Brain microvascular endothelial cell (primary cell): ENCODE results near the gene SSNA1.

Experiments
- DNase-seq: peaks from one replicate; pipeline ENCODE4 v3.0.0-alpha.2; 2020
- H3K27ac ChIP-seq: fragments of 250-450 bp; sonication (Bioruptor Pico); 2 replicates; pipeline ENCODE4 v1.5.1; 2020; ENCODE audit warnings: mild to moderate bottlenecking, moderate library complexity
- H3K27me3 ChIP-seq: fragments of 250-450 bp; sonication (Bioruptor Pico); replicated peaks from 2 replicates; pipeline ENCODE4 v1.5.1; 2020; ENCODE audit warnings: mild to moderate bottlenecking
- H3K36me3 ChIP-seq: fragments of 250-450 bp; sonication (Bioruptor Pico); replicated peaks from 2 replicates; pipeline ENCODE4 v1.5.1; 2020; ENCODE audit warnings: mild to moderate bottlenecking
- H3K4me3 ChIP-seq: 2 replicates; pipeline ENCODE4 v1.5.1; 2011; ENCODE audit warnings: low read depth, mild to moderate bottlenecking, control low read depth, low read length, moderate library complexity
- in situ Hi-C: cut with HindIII; loops from 2 replicates; pipeline ENCODE4 v1.10.0; 2017; ENCODE audit warnings: low sequenced_read_pairs, low pct_ligation_motif_present
- TF ChIP-seq, protein P1 (sequence below): IDR thresholded peaks from 2 replicates; pipeline ENCODE4 v1.5.1; 2011; ENCODE audit warnings: low read depth, mild to moderate bottlenecking, moderate library complexity, low read length, control low read depth, inconsistent platforms; ENCODE audit errors: missing control alignments

SSNA1 gene, protein sequence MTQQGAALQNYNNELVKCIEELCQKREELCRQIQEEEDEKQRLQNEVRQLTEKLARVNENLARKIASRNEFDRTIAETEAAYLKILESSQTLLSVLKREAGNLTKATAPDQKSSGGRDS

DNA sequence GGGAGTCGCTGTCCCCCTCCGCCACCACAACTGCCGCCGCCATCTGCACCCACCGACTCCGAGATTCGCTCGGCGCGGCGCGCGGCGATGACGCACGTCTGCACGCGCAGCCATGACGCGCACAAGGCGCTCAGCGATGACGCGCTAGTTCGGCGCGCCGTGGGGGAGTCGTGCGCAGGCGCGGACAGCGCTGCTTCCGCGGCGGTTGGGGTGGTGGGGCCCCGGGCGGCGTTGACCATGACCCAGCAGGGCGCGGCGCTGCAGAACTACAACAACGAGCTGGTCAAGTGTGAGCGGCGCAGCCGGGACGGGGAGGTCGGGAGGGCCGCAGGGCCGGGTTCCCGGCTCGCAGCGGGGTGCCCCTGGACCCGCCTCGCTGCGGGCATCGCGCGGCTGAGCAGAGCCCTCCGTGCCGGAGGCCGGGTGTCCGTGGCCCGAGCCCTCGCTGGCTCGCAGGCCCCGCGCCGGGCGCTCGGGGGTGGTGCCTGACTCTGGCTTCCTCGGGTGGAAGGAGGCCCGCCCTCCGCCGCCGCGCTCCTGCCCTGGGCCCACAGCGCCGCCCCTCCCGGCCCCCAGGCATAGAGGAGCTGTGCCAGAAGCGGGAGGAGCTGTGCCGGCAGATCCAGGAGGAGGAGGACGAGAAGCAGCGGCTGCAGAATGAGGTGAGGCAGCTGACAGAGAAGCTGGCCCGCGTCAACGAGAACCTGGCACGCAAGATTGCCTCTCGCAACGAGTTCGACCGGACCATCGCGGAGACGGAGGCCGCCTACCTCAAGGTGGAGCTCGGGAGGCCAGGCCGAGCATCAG lies at the start of gene SSNA1, which contains the start of gene ANAPC2:
Gene SSNA1 (plus strand): TSS at position 187 of the 807 bp plus-strand sequence. CDS start 51 bp downstream, at position 238.
Gene ANAPC2 (minus strand): TSS at position 71 of the 807 bp plus-strand sequence. CDS start 28 bp downstream, at position 43.
- H3K36me3 ChIP-seq = peaks cover 16% of the 10 kb centered on the region
- H3K27me3 ChIP-seq = no peaks in the 10 kb centered on the region
- peak within 1 kb of the TSS; percentile 98 for H3K27ac ChIP-seq
- H3K4me3 ChIP-seq = peak within 1 kb of the TSS; percentile 86
- DNase-seq = peak; percentile 77
- in situ Hi-C loops = no loop called here
- TF ChIP-seq, protein P1, sequence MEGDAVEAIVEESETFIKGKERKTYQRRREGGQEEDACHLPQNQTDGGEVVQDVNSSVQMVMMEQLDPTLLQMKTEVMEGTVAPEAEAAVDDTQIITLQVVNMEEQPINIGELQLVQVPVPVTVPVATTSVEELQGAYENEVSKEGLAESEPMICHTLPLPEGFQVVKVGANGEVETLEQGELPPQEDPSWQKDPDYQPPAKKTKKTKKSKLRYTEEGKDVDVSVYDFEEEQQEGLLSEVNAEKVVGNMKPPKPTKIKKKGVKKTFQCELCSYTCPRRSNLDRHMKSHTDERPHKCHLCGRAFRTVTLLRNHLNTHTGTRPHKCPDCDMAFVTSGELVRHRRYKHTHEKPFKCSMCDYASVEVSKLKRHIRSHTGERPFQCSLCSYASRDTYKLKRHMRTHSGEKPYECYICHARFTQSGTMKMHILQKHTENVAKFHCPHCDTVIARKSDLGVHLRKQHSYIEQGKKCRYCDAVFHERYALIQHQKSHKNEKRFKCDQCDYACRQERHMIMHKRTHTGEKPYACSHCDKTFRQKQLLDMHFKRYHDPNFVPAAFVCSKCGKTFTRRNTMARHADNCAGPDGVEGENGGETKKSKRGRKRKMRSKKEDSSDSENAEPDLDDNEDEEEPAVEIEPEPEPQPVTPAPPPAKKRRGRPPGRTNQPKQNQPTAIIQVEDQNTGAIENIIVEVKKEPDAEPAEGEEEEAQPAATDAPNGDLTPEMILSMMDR = peak; percentile 71

DNA sequence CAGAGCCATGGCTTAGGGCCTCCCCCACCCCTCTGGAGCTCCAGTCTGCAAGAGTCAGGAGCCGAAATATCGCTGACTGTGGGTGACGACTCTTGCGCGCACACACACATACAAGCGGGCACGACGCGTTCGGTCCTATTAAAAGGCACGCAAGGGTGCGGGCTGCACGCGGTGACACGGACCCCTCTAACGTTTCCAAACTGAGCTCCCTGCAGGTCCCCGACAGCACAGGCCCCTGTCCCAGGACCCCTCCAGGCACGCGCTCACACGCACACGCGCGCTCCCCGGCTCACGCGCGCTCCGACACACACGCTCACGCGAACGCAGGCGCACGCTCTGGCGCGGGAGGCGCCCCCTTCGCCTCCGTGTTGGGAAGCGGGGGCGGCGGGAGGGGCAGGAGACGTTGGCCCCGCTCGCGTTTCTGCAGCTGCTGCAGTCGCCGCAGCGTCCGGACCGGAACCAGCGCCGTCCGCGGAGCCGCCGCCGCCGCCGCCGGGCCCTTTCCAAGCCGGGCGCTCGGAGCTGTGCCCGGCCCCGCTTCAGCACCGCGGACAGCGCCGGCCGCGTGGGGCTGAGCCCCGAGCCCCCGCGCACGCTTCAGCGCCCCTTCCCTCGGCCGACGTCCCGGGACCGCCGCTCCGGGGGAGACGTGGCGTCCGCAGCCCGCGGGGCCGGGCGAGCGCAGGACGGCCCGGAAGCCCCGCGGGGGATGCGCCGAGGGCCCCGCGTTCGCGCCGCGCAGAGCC lies 49.6 kb upstream of the SSNA1 start, which contains the start of gene GRIN1:
Gene GRIN1 (plus strand): TSS at position 433 of the 746 bp plus-strand sequence. CDS start 333 bp downstream, outside the sequence.
- no peaks in the 10 kb centered on the region for H3K36me3 ChIP-seq
- DNase-seq = no peak
- in situ Hi-C loops = no loop called here
- TF ChIP-seq, protein P1 = no peak
- peaks cover 50% of the 10 kb centered on the region for H3K27me3 ChIP-seq
- H3K27ac ChIP-seq = no peak within 1 kb of the TSS
- H3K4me3 ChIP-seq = no peak within 1 kb of the TSS

DNA sequence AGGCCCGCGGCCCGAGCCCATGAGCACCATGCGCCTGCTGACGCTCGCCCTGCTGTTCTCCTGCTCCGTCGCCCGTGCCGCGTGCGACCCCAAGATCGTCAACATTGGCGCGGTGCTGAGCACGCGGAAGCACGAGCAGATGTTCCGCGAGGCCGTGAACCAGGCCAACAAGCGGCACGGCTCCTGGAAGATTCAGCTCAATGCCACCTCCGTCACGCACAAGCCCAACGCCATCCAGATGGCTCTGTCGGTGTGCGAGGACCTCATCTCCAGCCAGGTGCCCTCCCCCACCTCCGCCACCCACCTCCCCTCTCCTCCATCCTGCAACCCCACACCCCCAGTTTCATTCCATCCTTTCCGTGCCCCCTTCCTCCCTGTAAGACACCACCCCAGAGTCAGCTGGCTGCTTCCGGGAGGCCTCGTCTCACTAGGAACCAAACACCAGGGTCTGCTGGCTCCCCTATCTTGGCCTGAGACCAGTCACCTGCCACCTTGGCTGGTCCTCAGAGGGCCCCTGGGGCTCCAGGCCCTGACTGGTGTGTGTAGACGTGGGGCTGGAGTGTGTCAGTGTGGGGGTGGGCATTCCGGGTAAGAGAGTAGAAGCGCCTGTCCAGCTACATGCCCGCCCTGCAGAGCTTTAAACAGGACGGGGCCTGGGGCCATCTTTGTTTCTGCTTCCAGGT lies 48.9 kb upstream of the SSNA1 start:
- H3K4me3 ChIP-seq = no peak overlapping the region
- peaks cover 50% of the 10 kb centered on the region for H3K27me3 ChIP-seq
- in situ Hi-C loops = no loop called here
- TF ChIP-seq, protein P1 = no peak
- DNase-seq = no peak
- H3K27ac ChIP-seq = no peak overlapping the region
- no peaks in the 10 kb centered on the region for H3K36me3 ChIP-seq

DNA sequence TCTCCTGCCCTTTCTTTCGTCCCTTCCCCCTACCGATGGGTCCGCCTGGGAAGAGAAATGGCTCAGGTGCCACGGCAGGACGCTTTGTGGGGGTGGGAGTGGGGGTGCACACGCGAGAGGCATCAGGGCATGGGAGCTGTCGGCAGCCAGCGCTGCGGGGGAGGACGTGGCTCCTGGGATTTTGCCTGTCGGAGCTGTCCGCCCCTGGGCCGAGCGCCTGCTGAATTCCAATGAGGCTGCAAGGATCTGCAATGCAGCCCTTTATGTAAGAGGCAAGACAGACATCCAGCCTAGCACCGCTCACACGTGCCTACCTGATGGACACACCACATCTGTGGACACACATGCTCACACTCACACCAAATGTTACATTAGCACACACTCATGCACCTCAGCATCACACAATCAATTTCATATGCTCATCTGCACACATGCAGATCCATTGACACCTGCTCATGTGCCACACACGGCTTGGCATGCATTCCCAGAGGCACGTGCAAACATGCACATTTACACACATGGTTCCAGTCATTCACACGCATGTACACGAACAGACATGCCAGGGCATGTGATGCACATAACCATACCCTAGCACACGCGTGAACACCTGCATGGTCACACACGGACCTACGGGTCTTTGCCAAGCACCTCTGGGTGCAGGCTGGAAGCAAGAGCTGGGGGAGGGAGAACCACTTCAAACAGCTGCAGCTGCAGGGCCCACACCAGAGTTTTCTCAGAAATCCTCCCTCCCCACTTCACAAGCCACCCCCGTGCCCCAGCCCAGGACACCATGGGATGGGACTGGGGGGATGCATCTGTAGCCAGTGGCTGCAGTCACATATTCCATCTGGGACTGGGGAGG lies 48.1 kb upstream of the SSNA1 start:
- no peaks in the 10 kb centered on the region for H3K36me3 ChIP-seq
- in situ Hi-C loops = no loop called here
- TF ChIP-seq, protein P1 = no peak
- no peak overlapping the region for H3K4me3 ChIP-seq
- no peak overlapping the region for H3K27ac ChIP-seq
- no peak for DNase-seq
- H3K27me3 ChIP-seq = peaks cover 50% of the 10 kb centered on the region
